Spinal cord (tissue), 10 donors: ENCODE results near the gene INTS1. TPM values are rescaled to one million over a fixed set of nuclear protein-coding genes. Genes with fewer than 3 reads are reported as not detected.
"Not testable (repeated sequence)": the region's sequence is repeated elsewhere in the genome, so short reads cannot be mapped to it uniquely, and the experiment has no call there.

Experiments
- DNase-seq, 6 donors: peaks; one replicate each; pipeline versions ENCODE4 v3.0.0 to v3.0.0-alpha.2; 2013 to 2015; ENCODE audit warnings: low spot score in 6 of 6, low read depth in 4 of 6
- H3K27ac ChIP-seq: one replicate; pipeline ENCODE4 v1.5.1; 2013; ENCODE audit warnings: low read depth, low read length, control low read depth
- H3K27me3 ChIP-seq: one replicate; pipeline ENCODE4 v1.6.1; 2013; ENCODE audit warnings: low read length; ENCODE audit not compliant: control insufficient read depth, insufficient read depth
- H3K36me3 ChIP-seq: one replicate; pipeline ENCODE4 v1.6.1; 2013; ENCODE audit warnings: low read length; ENCODE audit not compliant: control insufficient read depth, insufficient read depth
- H3K4me1 ChIP-seq: one replicate; pipeline ENCODE4 v1.6.1; 2013; ENCODE audit warnings: low read length; ENCODE audit not compliant: control insufficient read depth, insufficient read depth
- H3K4me3 ChIP-seq: one replicate; pipeline ENCODE4 v1.5.1; 2013; ENCODE audit warnings: low read depth, low read length, control low read depth
- H3K9me3 ChIP-seq: one replicate; pipeline ENCODE4 v1.6.1; 2013; ENCODE audit warnings: low read length; ENCODE audit not compliant: control insufficient read depth, insufficient read depth
- WGBS: methylation state at CpG from one replicate; pipeline ENCODE4 v1.1.5; 2013; ENCODE audit warnings: missing lambda C conversion rate; ENCODE audit not compliant: insufficient coverage; 5-methylcytosine and 5-hydroxymethylcytosine counted together
- polyA plus RNA-seq, 2 donors: library from polyadenylated mRNA; unstranded; fragments of 120-200 nt; gene quantifications; one replicate each; pipeline ENCODE4 v1.2.1, GENCODE V29; 2013; ENCODE audit not compliant: insufficient read length in 2 of 2
- total RNA-seq, 2 donors: library from RNA; depleted of rRNA in 1 of 2; stranded (reverse); fragments of 120-200 nt in 1 of 2; fragments of >200 nt in 1 of 2; gene quantifications; one replicate each; pipeline versions ENCODE4 v1.2.3 to v1.2.4, GENCODE V29; 2013 to 2014
- donor health status: healthy.

The INTS1 gene
- total and polyA plus RNA-seq, 4 donors = 24.0 to 107 (median 65.6) TPM

GRCh38 chr7:1446620-1447032 is 57.6 kb downstream of the INTS1 start:
- Histone ChIP-seq H3K36me3 (peaks cover 81% of the 10 kb centered on the region), H3K4me1 (peaks cover 43% of the 10 kb centered on the region), H3K27me3 (no peaks in the 10 kb centered on the region), H3K27ac (peak overlapping the region; percentile 61), H3K9me3 (no peaks in the 10 kb centered on the region), H3K4me3 (no peak overlapping the region)
- DNase-seq = no peak
- WGBS = 77% methylated on average over 14 of the region's 17 CpGs

- H3K36me3 ChIP-seq = peaks cover 81% of the 10 kb centered on the region
- not testable (repeated sequence) for H3K27ac ChIP-seq, H3K4me3 ChIP-seq, H3K27me3 ChIP-seq, H3K9me3 ChIP-seq
- peaks cover 37% of the 10 kb centered on the region for H3K4me1 ChIP-seq
- 88% methylated on average over 1 of the region's 5 CpGs for WGBS
- DNase-seq = peak in 1 of 6 donors; percentile 38
Measured at GRCh38 chr7:1446026-1446425, 58.2 kb downstream of the INTS1 start.

- peaks cover 81% of the 10 kb centered on the region for H3K36me3 ChIP-seq
- no peak overlapping the region for H3K4me3 ChIP-seq
- H3K27me3 ChIP-seq = no peaks in the 10 kb centered on the region
- H3K9me3 ChIP-seq = no peaks in the 10 kb centered on the region
- 90% methylated on average over 21 of the region's 21 CpGs for WGBS
- no peak for DNase-seq
- H3K4me1 ChIP-seq = peaks cover 31% of the 10 kb centered on the region
- H3K27ac ChIP-seq = no peak overlapping the region
Measured at GRCh38 chr7:1445341-1445740, 58.8 kb downstream of the INTS1 start.

- WGBS = 85% methylated on average over 24 of the region's 24 CpGs
- no peaks in the 10 kb centered on the region for H3K9me3 ChIP-seq
- H3K4me1 ChIP-seq = peaks cover 27% of the 10 kb centered on the region
- no peaks in the 10 kb centered on the region for H3K27me3 ChIP-seq
- H3K36me3 ChIP-seq = peaks cover 81% of the 10 kb centered on the region
- no peak overlapping the region for H3K4me3 ChIP-seq
- no peak for DNase-seq
- H3K27ac ChIP-seq = no peak overlapping the region
Measured at GRCh38 chr7:1444925-1445322, 59.3 kb downstream of the INTS1 start.

- no peak overlapping the region for H3K4me3 ChIP-seq
- peaks cover 21% of the 10 kb centered on the region for H3K4me1 ChIP-seq
- no peak for DNase-seq
- no peaks in the 10 kb centered on the region for H3K9me3 ChIP-seq
- no peaks in the 10 kb centered on the region for H3K27me3 ChIP-seq
- H3K36me3 ChIP-seq = peaks cover 79% of the 10 kb centered on the region
- 91% methylated on average over 42 of the region's 45 CpGs for WGBS
- H3K27ac ChIP-seq = no peak overlapping the region
Measured at GRCh38 chr7:1444214-1444924, 59.8 kb downstream of the INTS1 start.

- H3K4me3 ChIP-seq, H3K27me3 ChIP-seq, H3K27ac ChIP-seq, H3K9me3 ChIP-seq, DNase-seq: not testable (repeated sequence)
- peaks cover 77% of the 10 kb centered on the region for H3K36me3 ChIP-seq
- peaks cover 16% of the 10 kb centered on the region for H3K4me1 ChIP-seq
- 94% methylated on average over 13 of the region's 42 CpGs for WGBS
Measured at GRCh38 chr7:1443587-1444200, 60.5 kb downstream of the INTS1 start.

GRCh38 chr7:1442355-1443124 is 61.6 kb downstream of the INTS1 start:
- Histone ChIP-seq H3K9me3 (no peaks in the 10 kb centered on the region), H3K4me3 (no peak overlapping the region), H3K36me3 (peaks cover 79% of the 10 kb centered on the region), H3K27me3 (no peaks in the 10 kb centered on the region), H3K4me1 (peaks cover 8% of the 10 kb centered on the region), H3K27ac (no peak overlapping the region)
- DNase-seq = no peak
- 92% methylated on average over 18 of the region's 20 CpGs for WGBS

- H3K9me3 ChIP-seq = no peaks in the 10 kb centered on the region
- H3K36me3 ChIP-seq = peaks cover 79% of the 10 kb centered on the region
- no peak overlapping the region for H3K4me3 ChIP-seq
- peaks cover 3% of the 10 kb centered on the region for H3K4me1 ChIP-seq
- no peaks in the 10 kb centered on the region for H3K27me3 ChIP-seq
- DNase-seq = no peak
- 87% methylated on average over 39 of the region's 41 CpGs for WGBS
- H3K27ac ChIP-seq = no peak overlapping the region
Measured at GRCh38 chr7:1441615-1442354, 62.4 kb downstream of the INTS1 start.

GRCh38 chr7:1440620-1441019 is 63.6 kb downstream of the INTS1 start:
- H3K4me1 ChIP-seq = no peaks in the 10 kb centered on the region
- no peaks in the 10 kb centered on the region for H3K9me3 ChIP-seq
- no peak overlapping the region for H3K27ac ChIP-seq
- peaks cover 82% of the 10 kb centered on the region for H3K36me3 ChIP-seq
- H3K27me3 ChIP-seq = no peaks in the 10 kb centered on the region
- H3K4me3 ChIP-seq = no peak overlapping the region
- 91% methylated on average over 7 of the region's 10 CpGs for WGBS
- no peak for DNase-seq
